ENCODE results near the gene ADAM11.
"Not testable (repeated sequence)": the region's sequence is repeated elsewhere in the genome, so short reads cannot be mapped to it uniquely, and the experiment has no call there.

The ADAM11 gene

DNA sequence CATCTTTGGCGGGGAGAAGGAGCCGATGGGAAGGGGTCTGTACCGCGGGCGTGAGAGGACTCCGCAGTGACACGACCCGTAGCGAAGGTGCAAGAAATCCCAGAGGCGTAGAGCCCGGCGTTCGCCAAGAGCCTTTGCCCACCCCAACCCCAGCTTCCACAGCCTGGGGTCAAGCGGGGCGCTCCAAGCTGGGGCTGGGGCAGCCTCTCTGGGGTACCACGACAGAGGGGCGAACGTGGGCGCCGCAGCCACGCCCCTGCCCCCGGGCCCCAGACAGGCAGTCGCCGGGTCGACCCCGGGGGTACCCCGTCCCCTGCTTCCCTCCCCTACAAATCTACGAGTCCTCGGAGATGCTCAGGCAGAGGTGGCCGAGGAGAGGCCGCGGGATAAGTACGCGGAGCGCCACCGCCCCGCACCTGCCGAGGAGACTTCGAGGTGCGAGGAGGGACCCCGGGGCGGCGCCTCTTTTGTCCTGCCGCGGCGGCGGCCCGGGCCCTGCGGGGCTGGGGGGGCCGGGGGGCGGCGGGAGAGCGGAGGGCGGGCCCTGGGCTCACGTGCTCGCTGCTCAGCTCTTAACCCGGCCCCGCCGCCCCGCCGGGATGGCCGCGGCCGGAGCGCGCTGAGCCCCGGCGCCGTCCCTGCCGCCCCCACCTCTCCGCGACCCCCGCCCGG lies at the start of gene ADAM11:
TSS of gene ADAM11 (plus strand) at position 575 of the 672 bp plus-strand sequence. CDS start 212 bp downstream, outside the sequence.
- no peak for DNase-seq

- no peak for DNase-seq
These were observed 39.3 kb upstream of the ADAM11 start for GRCh38 chr17:44719444-44719843.

DNA sequence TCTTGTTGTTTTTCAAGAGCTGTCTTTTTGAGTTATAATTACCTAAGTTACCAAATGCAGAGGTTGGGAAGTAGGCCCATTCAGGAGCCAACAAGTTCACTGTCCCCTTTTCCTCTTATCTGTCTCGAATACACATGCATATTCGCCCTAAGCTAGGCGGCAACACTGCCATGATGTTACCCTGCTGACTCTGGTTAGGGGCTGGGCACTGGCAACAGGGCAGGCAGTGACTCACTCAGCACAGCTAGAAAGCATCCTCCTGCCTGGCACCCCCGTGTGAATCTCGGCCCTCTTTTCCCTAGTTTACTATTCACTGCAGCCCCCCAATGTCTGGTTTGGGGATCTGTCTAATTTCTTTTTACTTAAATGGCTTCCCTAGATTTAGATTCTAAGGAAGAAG lies 36.5 kb upstream of the ADAM11 start:
- no peak for DNase-seq

- DNase-seq, result not testable (repeated sequence)
These were observed 32.7 kb upstream of the ADAM11 start for GRCh38 chr17:44726121-44726520.

DNA sequence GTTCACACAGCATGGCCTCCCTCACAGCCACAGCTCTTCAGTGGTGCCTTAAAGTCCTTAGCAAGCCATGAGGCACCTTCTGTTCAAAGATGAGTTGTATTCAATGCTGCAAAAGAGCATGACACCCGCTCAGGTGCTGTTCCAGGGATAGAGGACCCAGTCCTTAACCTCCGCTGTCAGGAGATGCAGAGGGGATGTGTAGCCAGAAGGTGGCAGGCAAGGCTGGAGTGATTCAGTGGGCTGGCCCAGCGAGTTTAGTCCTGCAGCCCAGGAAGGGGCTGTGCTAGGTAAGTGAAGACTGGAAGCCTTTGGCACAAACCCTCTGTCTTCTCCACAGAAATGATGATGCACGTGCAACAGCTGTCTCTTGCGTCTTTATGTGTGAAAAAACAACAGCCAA lies 25.0 kb upstream of the ADAM11 start:
- no peak for DNase-seq

DNA sequence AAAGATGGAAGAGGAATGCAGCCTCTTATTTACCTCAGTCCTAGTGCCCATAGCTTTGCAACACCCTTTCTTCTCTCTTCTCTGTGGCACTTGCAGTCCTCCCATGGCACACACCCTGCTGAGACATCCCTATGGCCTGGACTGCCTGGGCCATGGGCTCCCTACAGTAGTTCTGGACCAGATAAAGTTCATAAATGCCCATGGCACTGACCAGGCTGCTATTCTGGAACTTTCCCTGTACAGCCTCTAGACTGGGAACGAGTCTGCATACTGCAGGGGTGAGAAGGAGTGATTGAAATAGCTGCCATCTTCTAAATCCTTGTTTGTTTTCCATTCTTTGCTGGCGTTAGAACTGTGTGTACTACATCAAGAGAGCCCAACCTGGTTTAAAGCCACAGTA lies 24.5 kb upstream of the ADAM11 start:
- no peak for DNase-seq

- no peak for DNase-seq
These were observed 22.1 kb upstream of the ADAM11 start for GRCh38 chr17:44736551-44737240.

- no peak for DNase-seq
These were observed 20.4 kb upstream of the ADAM11 start for GRCh38 chr17:44738214-44738906.

DNA sequence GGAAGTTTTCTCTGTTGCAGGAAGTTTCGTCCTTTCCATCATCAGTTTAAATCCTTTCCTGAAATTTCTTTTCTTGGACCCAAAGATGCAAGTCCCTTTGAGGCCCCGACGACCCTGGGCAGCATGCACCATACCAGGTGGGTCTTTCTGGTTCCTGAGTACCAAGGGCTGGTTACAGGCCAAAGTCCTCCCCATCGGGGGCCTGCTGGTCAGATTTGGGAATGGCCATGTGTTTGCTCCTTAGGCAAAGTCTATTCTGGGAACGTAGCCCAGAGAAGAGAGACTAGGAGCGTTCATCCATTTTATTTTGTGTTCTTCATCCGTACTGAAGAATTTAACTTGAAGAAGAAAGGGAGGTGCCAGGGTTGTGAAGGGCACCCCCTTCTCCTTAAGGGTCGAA lies 17.5 kb upstream of the ADAM11 start:
- DNase-seq, result no peak

DNA sequence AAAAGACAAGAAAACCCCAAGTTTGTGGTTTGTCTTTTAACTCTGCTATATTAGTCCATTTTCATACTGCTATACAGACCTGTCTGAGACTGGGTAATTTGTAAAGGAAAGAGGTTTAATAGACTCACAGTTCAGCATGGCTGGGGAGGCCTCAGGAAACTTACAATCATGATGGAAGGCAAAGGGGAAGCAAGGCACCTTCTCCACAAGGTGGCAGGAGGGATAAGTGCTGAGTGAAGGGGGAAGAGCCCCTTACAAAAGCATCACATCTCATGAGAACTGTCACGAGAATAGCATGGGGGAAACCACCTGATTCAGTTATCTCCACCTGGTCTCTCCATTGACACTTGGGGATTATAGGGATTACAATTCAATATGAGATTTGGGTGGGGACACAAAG lies 13.5 kb upstream of the ADAM11 start:
- DNase-seq, result no peak

- not testable (repeated sequence) for DNase-seq
These were observed 13.1 kb upstream of the ADAM11 start for GRCh38 chr17:44745738-44746137.

DNA sequence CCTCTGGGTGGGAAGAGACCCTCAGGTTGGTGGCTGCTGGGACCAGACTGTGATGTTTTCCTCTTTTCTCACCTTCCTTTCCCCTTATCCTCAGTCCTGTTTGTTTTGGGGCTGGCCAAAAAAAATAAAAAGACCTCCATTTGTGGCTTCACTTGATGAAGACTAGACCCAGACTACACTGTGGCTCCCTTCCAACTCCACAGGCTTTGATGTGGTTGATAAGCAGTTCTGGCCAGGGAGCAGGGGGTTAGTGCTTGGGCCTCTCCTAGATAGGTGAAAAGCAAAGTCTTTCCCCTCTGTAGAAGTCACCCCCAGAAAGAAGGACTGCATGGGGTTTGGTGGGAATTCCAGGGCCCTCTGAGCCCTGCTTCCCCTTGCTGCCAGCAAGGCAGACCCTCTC lies 11.2 kb upstream of the ADAM11 start:
- no peak for DNase-seq

- DNase-seq, result no peak
These were observed 9.5 kb upstream of the ADAM11 start for GRCh38 chr17:44749076-44749979.

DNA sequence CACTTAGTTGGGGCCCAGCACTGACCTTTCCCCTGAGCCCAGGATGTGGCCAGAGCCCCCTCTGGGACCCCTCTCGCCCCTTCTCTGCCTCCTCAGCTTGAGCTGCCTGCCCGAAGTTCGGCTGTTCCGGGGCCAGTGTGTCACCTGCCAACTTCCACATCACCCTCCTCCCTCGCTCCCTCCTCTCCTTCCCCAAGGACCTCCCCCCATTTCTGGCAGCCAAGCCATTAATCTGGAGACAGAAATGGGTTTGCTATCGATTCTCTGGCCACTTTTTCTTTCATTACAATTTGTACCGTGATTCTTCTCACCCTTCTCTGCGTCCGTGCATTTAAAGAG lies 8.8 kb upstream of the ADAM11 start:
- no peak for DNase-seq

- DNase-seq, result no peak
These were observed 7.5 kb upstream of the ADAM11 start for GRCh38 chr17:44751331-44751730.

DNA sequence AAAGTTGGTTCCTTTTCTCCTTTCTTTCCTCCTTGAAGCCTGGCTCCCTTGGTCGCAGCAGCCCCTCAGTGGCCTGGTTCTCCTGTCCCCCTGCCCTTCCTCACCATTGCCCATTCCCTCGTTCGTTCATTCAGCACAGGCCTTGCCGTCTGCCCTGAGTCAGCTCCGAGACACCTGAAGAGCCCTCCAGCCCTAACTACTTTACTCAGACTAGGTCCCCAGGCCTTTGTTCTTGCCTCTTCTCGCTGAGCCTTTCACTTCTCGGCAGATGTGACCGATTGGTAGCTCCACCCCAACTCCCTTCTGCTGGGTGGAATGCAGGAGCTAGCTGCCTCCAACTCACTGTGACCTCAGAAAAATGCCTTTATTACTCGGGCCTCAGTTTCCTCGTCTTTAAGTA lies 7.0 kb upstream of the ADAM11 start:
- DNase-seq, result no peak

- DNase-seq, result no peak
These were observed 5.6 kb upstream of the ADAM11 start for GRCh38 chr17:44752953-44753861.

- DNase-seq, result no peak
These were observed 4.5 kb upstream of the ADAM11 start for GRCh38 chr17:44754276-44754675.

GRCh38 chr17:44755180-44755579 lies 3.6 kb upstream of the ADAM11 start:
- DNase-seq, result not testable (repeated sequence)

DNA sequence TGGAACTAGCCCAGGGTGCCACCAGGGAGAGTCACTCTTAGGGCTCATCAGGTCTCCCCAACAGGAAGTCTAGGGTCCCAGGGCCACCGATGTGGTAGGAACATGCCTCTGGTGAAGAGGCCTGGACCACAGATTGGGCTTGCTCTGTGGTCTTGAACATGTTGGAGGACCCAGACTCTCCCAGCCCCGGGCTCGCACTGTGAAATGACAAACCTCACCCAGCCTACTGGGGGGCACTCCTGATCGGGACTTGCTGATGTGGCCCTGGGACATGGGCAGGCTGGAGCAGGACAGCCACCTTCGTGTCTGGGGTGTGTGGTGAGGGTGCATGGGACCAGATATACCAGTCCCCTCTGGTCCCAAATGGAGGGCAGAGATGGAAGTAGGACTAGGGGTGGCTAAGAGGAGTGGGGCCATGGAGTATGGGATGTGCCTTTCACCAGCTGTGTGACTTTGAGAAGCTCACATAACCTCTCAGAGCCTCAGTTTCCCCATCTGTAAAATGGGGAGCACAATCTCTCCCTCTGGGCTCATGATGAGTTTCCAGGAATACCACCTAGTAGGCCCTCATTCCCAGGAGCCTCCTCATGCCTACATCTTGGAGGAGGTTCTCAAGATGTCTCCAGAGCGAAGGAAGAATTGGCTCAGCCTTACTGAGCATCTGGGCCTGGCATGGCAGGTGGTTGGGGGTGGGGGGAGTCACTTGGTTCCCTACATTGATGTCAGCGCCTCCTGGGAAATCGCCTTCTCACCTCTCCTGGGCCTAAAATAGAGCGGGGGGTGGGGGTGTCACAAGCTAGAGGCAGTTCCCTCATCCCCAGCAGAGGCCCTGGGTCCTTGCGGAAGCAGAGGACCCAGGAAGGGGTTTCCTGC lies 1.5 kb upstream of the ADAM11 start:
- no peak for DNase-seq

GRCh38 chr17:44757918-44758413 lies 822 bp upstream of the ADAM11 start:
- no peak for DNase-seq

Measured in CD4-positive, alpha-beta T cell treated with Interferon gamma for 1 hour (primary cell).